SK-N-SH (cell line): Measurements from ENCODE around the gene RAD23B.

Source experiments
- CTCF ChIP-seq: fragments of 200-600 bp; sonication (generic); IDR thresholded peaks from 2 replicates; pipeline ENCODE4 v1.6.1; 2017; ENCODE audit warnings: antibody characterized with exemption, mild to moderate bottlenecking, moderate library complexity
- EP300 ChIP-seq, 2 experiments: IDR thresholded peaks; 2 replicates each; pipeline versions ENCODE4 v1.4.0 to v1.6.1; 2012; ENCODE audit warnings: borderline replicate concordance in 1 of 2, low read depth in 1 of 2, low read length in 1 of 2
- EZH2phosphoT487 ChIP-seq: fragments of 200-600 bp; sonication (generic); IDR thresholded peaks from 2 replicates; pipeline ENCODE4 v1.6.1; 2017; ENCODE audit warnings: low read depth, mixed run types, mild to moderate bottlenecking, antibody characterized with exemption, moderate library complexity, borderline replicate concordance
- PBX3 ChIP-seq: IDR thresholded peaks from 2 replicates; pipeline ENCODE4; 2012
- RAD21 ChIP-seq: IDR thresholded peaks from 2 replicates; pipeline ENCODE4 v1.6.1; 2012; ENCODE audit warnings: mild to moderate bottlenecking, low read length
- REST ChIP-seq: IDR thresholded peaks from 2 replicates; pipeline ENCODE4 v1.6.1; 2012; ENCODE audit warnings: mild to moderate bottlenecking, low read depth, low read length, moderate library complexity
- RFX5 ChIP-seq: IDR thresholded peaks from 2 replicates; pipeline ENCODE4 v1.6.1; 2012; ENCODE audit warnings: mild to moderate bottlenecking, improper control_type of control experiment, low read length
- SMC3 ChIP-seq: IDR thresholded peaks from 2 replicates; pipeline ENCODE4 v1.6.1; 2012; ENCODE audit warnings: low read depth, low read length, improper control_type of control experiment
- TAF1 ChIP-seq: IDR thresholded peaks from 2 replicates; pipeline ENCODE4 v1.6.1; 2012; ENCODE audit warnings: low read depth, mild to moderate bottlenecking, low read length, moderate library complexity, borderline replicate concordance
- TEAD4 ChIP-seq: IDR thresholded peaks from 2 replicates; pipeline ENCODE4 v1.4.0; 2012; ENCODE audit warnings: mild to moderate bottlenecking, borderline replicate concordance; ENCODE audit not compliant: insufficient read depth
- ZBTB33 ChIP-seq: IDR thresholded peaks from 2 replicates; pipeline ENCODE4 v1.4.0; 2012; ENCODE audit warnings: low read depth, borderline replicate concordance

DNA sequence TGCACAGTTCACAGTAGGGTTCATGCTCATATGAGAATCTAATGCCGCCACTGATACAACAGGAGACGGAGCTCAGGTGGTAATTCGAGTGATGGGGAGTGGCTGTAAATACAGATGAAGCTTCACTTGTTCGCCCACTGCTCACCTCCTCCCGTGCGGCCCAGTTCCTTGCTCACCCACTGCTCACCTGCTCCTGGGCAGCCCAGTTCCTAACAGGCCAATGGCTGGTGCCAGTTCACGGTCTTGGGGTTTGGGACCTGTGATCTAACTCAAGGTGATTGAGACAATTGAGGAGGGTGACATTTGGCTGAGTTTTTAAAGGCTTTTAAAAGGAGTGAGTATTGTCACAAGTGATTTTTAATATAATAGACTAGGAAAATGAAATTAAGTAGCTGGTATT is 45.4 kb downstream of the RAD23B start:
- no peak for TF ChIP-seq REST
- TF ChIP-seq EP300 (IDR thresholded peaks at IDR 0.05; ENCODE audit: borderline replicate concordance in 1 of 2, low read depth in 1 of 2, low read length in 1 of 2): no peak
- no peak for TF ChIP-seq EZH2phosphoT487
- TF ChIP-seq RAD21: no peak
- TF ChIP-seq TEAD4: no peak
- no peak for TF ChIP-seq PBX3
- TF ChIP-seq CTCF: no peak
- TF ChIP-seq ZBTB33: no peak
- TF ChIP-seq TAF1: no peak
- no peak for TF ChIP-seq SMC3
- no peak for TF ChIP-seq RFX5
